GM12801 (cell line): ENCODE measurements around the gene PIGN.

Experiments
- CTCF ChIP-seq: IDR thresholded peaks from one replicate; pipeline ENCODE4 v1.5.1; 2011; ENCODE audit warnings: control low read depth; ENCODE audit not compliant: insufficient read length; ENCODE audit errors: extremely low read depth

PIGN gene

GRCh38 chr18:62001396-62001795, 185.5 kb downstream of the PIGN start:
- TF ChIP-seq CTCF = no peak

- no peak for TF ChIP-seq CTCF
These were observed 187.9 kb downstream of the PIGN start for GRCh38 chr18:61998957-61999356.

GRCh38 chr18:61998335-61998734, 188.5 kb downstream of the PIGN start:
- TF ChIP-seq CTCF = no peak

GRCh38 chr18:61995618-61996017, 191.2 kb downstream of the PIGN start:
- TF ChIP-seq CTCF = no peak

- TF ChIP-seq CTCF = no peak
These were observed 193.0 kb downstream of the PIGN start for GRCh38 chr18:61993831-61994230.

GRCh38 chr18:61992923-61993322, 193.9 kb downstream of the PIGN start:
- TF ChIP-seq CTCF = no peak

GRCh38 chr18:61992285-61992684, 194.6 kb downstream of the PIGN start:
- TF ChIP-seq CTCF = no peak

GRCh38 chr18:61991836-61992235, 195.0 kb downstream of the PIGN start:
- no peak for TF ChIP-seq CTCF
